H9 (cell line): ENCODE measurements around the gene TSPAN31. TPM values are rescaled to one million over a fixed set of nuclear protein-coding genes. Genes with fewer than 3 reads are reported as not detected.

Source experiments
- DNase-seq: peaks from one replicate; pipeline ENCODE4 v3.0.0-alpha.2; 2017
- H2AFZ ChIP-seq: one replicate; pipeline ENCODE4 v1.6.1; 2013; ENCODE audit warnings: mild to moderate bottlenecking, low read length, control low read depth, moderate library complexity
- H2AK5ac ChIP-seq: 2 replicates; pipeline ENCODE4 v1.6.1; 2013; ENCODE audit warnings: low read length, control low read depth, mixed read lengths; ENCODE audit not compliant: insufficient read length
- H2BK120ac ChIP-seq: one replicate; pipeline ENCODE4 v1.6.1; 2013; ENCODE audit warnings: low read depth, mild to moderate bottlenecking, low read length, control low read depth, inconsistent platforms; ENCODE audit not compliant: poor library complexity, severe bottlenecking
- H2BK12ac ChIP-seq: 2 replicates; pipeline ENCODE4 v1.6.1; 2013; ENCODE audit warnings: low read length, control low read depth, mixed read lengths, low read depth; ENCODE audit not compliant: insufficient read length
- H2BK15ac ChIP-seq: 2 replicates; pipeline ENCODE4 v1.6.1; 2013; ENCODE audit warnings: low read depth, low read length, control low read depth
- H2BK20ac ChIP-seq: one replicate; pipeline ENCODE4 v1.6.1; 2013; ENCODE audit warnings: low read depth, mild to moderate bottlenecking, low read length, control low read depth, inconsistent platforms; ENCODE audit not compliant: poor library complexity, severe bottlenecking
- H2BK5ac ChIP-seq: 2 replicates; pipeline ENCODE4 v1.6.1; 2013; ENCODE audit warnings: low read length, control low read depth, mixed read lengths; ENCODE audit not compliant: insufficient read length
- H3K14ac ChIP-seq: 2 replicates; pipeline ENCODE4 v1.6.1; 2013; ENCODE audit warnings: low read length, control low read depth; ENCODE audit not compliant: insufficient read depth
- H3K18ac ChIP-seq: 2 replicates; pipeline ENCODE4 v1.6.1; 2013; ENCODE audit warnings: low read depth, mild to moderate bottlenecking, mixed read lengths, low read length, control low read depth; ENCODE audit not compliant: insufficient read length
- H3K23ac ChIP-seq: 2 replicates; pipeline ENCODE4 v1.6.1; 2013; ENCODE audit warnings: low read length, control low read depth, mixed read lengths, low read depth; ENCODE audit not compliant: insufficient read length
- H3K23me2 ChIP-seq: 2 replicates; pipeline ENCODE4 v1.6.1; 2013; ENCODE audit warnings: low read depth, mild to moderate bottlenecking, mixed read lengths, low read length, control low read depth; ENCODE audit not compliant: insufficient read length, poor library complexity, severe bottlenecking
- H3K27ac ChIP-seq: 2 replicates; pipeline ENCODE4 v1.5.1; 2013; ENCODE audit warnings: low read length, control low read depth, mixed read lengths, low read depth; ENCODE audit not compliant: insufficient read length
- H3K27me3 ChIP-seq: 2 replicates; pipeline ENCODE4 v1.6.1; 2013; ENCODE audit warnings: low read length, control low read depth, inconsistent platforms; ENCODE audit not compliant: insufficient read depth
- H3K4ac ChIP-seq: 2 replicates; pipeline ENCODE4 v1.6.1; 2013; ENCODE audit warnings: low read depth, mild to moderate bottlenecking, control low read depth, inconsistent platforms, low read length, moderate library complexity
- H3K4me1 ChIP-seq: 2 replicates; pipeline ENCODE4 v1.6.1; 2013; ENCODE audit warnings: low read length, control low read depth, inconsistent platforms; ENCODE audit not compliant: insufficient read depth
- H3K4me2 ChIP-seq: 2 replicates; pipeline ENCODE4 v1.6.1; 2013; ENCODE audit warnings: low read length, control low read depth, mixed read lengths; ENCODE audit not compliant: insufficient read length, insufficient read depth
- H3K56ac ChIP-seq: 2 replicates; pipeline ENCODE4 v1.6.1; 2013; ENCODE audit warnings: low read depth, mild to moderate bottlenecking, mixed read lengths, low read length, control low read depth; ENCODE audit not compliant: insufficient read length
- H3K79me1 ChIP-seq: 2 replicates; pipeline ENCODE4 v1.6.1; 2013; ENCODE audit warnings: low read depth, mild to moderate bottlenecking, moderate library complexity, low read length, control low read depth, inconsistent platforms; ENCODE audit not compliant: insufficient read depth, poor library complexity, severe bottlenecking
- H3K79me2 ChIP-seq: 2 replicates; pipeline ENCODE4 v1.6.1; 2013; ENCODE audit warnings: low read length, control low read depth, inconsistent platforms; ENCODE audit not compliant: insufficient read depth
- H3K9ac ChIP-seq: 2 replicates; pipeline ENCODE4 v1.6.1; 2013; ENCODE audit warnings: low read length, control low read depth, mixed read lengths; ENCODE audit not compliant: insufficient read length; ENCODE audit errors: extremely low read depth
- H3K9me3 ChIP-seq: one replicate; pipeline ENCODE4 v1.6.1; 2013; ENCODE audit warnings: low read depth, low read length, inconsistent platforms; ENCODE audit not compliant: control insufficient read depth
- H3T11ph ChIP-seq: one replicate; pipeline ENCODE4 v1.6.1; 2013; ENCODE audit warnings: mild to moderate bottlenecking, low read length, control low read depth, inconsistent platforms
- H4K20me1 ChIP-seq: one replicate; pipeline ENCODE4 v1.6.1; 2013; ENCODE audit not compliant: control insufficient read depth, insufficient read length, insufficient read depth
- H4K5ac ChIP-seq: 2 replicates; pipeline ENCODE4 v1.6.1; 2013; ENCODE audit warnings: low read depth, mild to moderate bottlenecking, mixed read lengths, low read length, control low read depth; ENCODE audit not compliant: insufficient read length
- H4K8ac ChIP-seq: replicated peaks from 2 replicates; pipeline ENCODE4 v1.6.1; 2013; ENCODE audit warnings: low read length, control low read depth, mixed read lengths, low read depth; ENCODE audit not compliant: insufficient read length
- H4K91ac ChIP-seq: 2 replicates; pipeline ENCODE4 v1.6.1; 2013; ENCODE audit warnings: low read depth, mild to moderate bottlenecking, moderate library complexity, mixed read lengths, low read length, control low read depth; ENCODE audit not compliant: insufficient read length
- H3K27ac Mint-ChIP-seq, 3 experiments: 2 replicates in 2 of 3; 3 replicates in 1 of 3; pipeline ENCODE4 v1.8.0; 2020 to 2021; ENCODE audit warnings: mixed read lengths in 3 of 3, mild to moderate bottlenecking in 1 of 3, moderate library complexity in 1 of 3
- H3K27me3 Mint-ChIP-seq: 2 replicates; pipeline ENCODE4 v1.8.0; 2021; ENCODE audit warnings: low read depth, mild to moderate bottlenecking, moderate library complexity, mixed read lengths
- H3K36me3 Mint-ChIP-seq, 3 experiments: 2 replicates in 2 of 3; 3 replicates in 1 of 3; pipeline ENCODE4 v1.8.0; 2020 to 2021; ENCODE audit warnings: low read depth in 3 of 3, mixed read lengths in 3 of 3; ENCODE audit not compliant: insufficient read depth in 1 of 3
- H3K4me1 Mint-ChIP-seq, 2 experiments: 2 replicates each; pipeline ENCODE4 v1.8.0; 2020; ENCODE audit warnings: mixed read lengths in 2 of 2
- H3K4me3 Mint-ChIP-seq, 2 experiments: 2 replicates in 1 of 2; 3 replicates in 1 of 2; pipeline ENCODE4 v1.8.0; 2020 to 2021; ENCODE audit warnings: mild to moderate bottlenecking in 2 of 2, mixed read lengths in 2 of 2, moderate library complexity in 1 of 2
- H3K9me3 Mint-ChIP-seq, 2 experiments: 2 replicates in 1 of 2; 3 replicates in 1 of 2; pipeline ENCODE4 v1.8.0; 2020; ENCODE audit warnings: mild to moderate bottlenecking in 2 of 2, mixed read lengths in 2 of 2, moderate library complexity in 1 of 2
- CTCF ChIP-seq: fragments of 200-600 bp; sonication (generic); conservative IDR thresholded peaks from 3 replicates; pipeline ENCODE4 v1.8.0; 2021; ENCODE audit warnings: antibody characterized with exemption, mild to moderate bottlenecking
- WGBS: extraction: QIAGEN DNeasy Blood & Tissue Kit; methylation state at CpG from one replicate; pipeline ENCODE4 v1.1.7; 2013; ENCODE audit warnings: missing lambda C conversion rate, low lambda C conversion rate, mixed read lengths; ENCODE audit not compliant: insufficient read length; ENCODE audit errors: extremely low coverage; 5-methylcytosine and 5-hydroxymethylcytosine counted together
- total RNA-seq: library from RNA; stranded (reverse); gene quantifications from 2 replicates; pipeline ENCODE4 v1.2.1, GENCODE V29; 2021

The TSPAN31 gene
- total RNA-seq, 1 experiment from 2014 or later = 20.0 TPM

GRCh38 chr12:57793920-57794319 is 49.1 kb downstream of the TSPAN31 start:
- no peaks in the 10 kb centered on the region for H3K4me1 Mint-ChIP-seq
- H2AFZ ChIP-seq = no peak overlapping the region
- H4K8ac ChIP-seq = no peak overlapping the region
- H3K27ac Mint-ChIP-seq = no peak overlapping the region
- no peak overlapping the region for H3K4me3 Mint-ChIP-seq
- H3K23ac ChIP-seq = no peak overlapping the region
- H2BK15ac ChIP-seq = no peak overlapping the region
- DNase-seq = no peak
- no peak overlapping the region for H4K5ac ChIP-seq
- H2BK5ac ChIP-seq = no peak overlapping the region
- H3K4me1 ChIP-seq = no peaks in the 10 kb centered on the region
- H3K27ac ChIP-seq = no peak overlapping the region
- H3K23me2 ChIP-seq = no peaks in the 10 kb centered on the region
- H3K79me2 ChIP-seq = no peaks in the 10 kb centered on the region
- no peak overlapping the region for H2AK5ac ChIP-seq
- TF ChIP-seq CTCF = no peak
- no peak overlapping the region for H2BK12ac ChIP-seq
- no peak overlapping the region for H3K9ac ChIP-seq
- H3K14ac ChIP-seq = no peak overlapping the region
- WGBS = no CpG with 5 or more reads among the region's 1 CpG
- H3K36me3 Mint-ChIP-seq = peaks cover 24 to 71% (median 55%) of the 10 kb centered on the region in 3 experiments
- no peak overlapping the region for H3K56ac ChIP-seq
- H3K4me2 ChIP-seq = no peak overlapping the region
- no peaks in the 10 kb centered on the region for H4K20me1 ChIP-seq
- no peaks in the 10 kb centered on the region for H3K27me3 Mint-ChIP-seq
- no peak overlapping the region for H2BK120ac ChIP-seq
- no peak overlapping the region for H3T11ph ChIP-seq
- no peaks in the 10 kb centered on the region for H3K9me3 ChIP-seq
- H3K79me1 ChIP-seq = no peaks in the 10 kb centered on the region
- no peaks in the 10 kb centered on the region for H3K9me3 Mint-ChIP-seq
- H3K18ac ChIP-seq = no peak overlapping the region
- no peak overlapping the region for H4K91ac ChIP-seq
- no peak overlapping the region for H3K4ac ChIP-seq
- no peak overlapping the region for H2BK20ac ChIP-seq
- H3K27me3 ChIP-seq = no peaks in the 10 kb centered on the region
